ENCODE measurements around the gene CRIP1. TPM values are rescaled to one million over a fixed set of nuclear protein-coding genes. Genes with fewer than 3 reads are reported as not detected.

Gene CRIP1
- total RNA-seq, 4 donors from 2014 or later, result 28.6 to 140 (median 76.2) TPM

GRCh38 chr14:105490572-105491365 lies 4.1 kb downstream of the CRIP1 start, which contains the start of gene TEDC1:
Gene TEDC1 (plus strand): TSS chr14:105491246. CDS start chr14:105491376, 130 bp downstream.
- DNase-seq (ENCODE audit: low spot score in 2 of 2), result peak; percentile 100
- Histone ChIP-seq H3K4me3 (peak within 1 kb of the TSS; percentile 82), H3K27ac (peak within 1 kb of the TSS; percentile 90), H3K27me3 (no peaks in the 10 kb centered on the region), H3K9me3 (no peaks in the 10 kb centered on the region), H3K36me3 (peaks cover 5% of the 10 kb centered on the region), H3K4me1 (peaks cover 68% of the 10 kb centered on the region)
- TF ChIP-seq CTCF (IDR thresholded peaks at IDR 0.05) (peak; percentile 85 to 97), EP300 (IDR thresholded peaks at IDR 0.05) (no peak), POLR2AphosphoS5 (IDR thresholded peaks at IDR 0.05) (peak in 1 of 3 donors; percentile 89), POLR2A (IDR thresholded peaks at IDR 0.05) (peak; percentile 41 to 51)
- WGBS, result 0% methylated on average over 28 of the region's 94 CpGs

- whole genome bisulfite sequencing, result 0% methylated on average over 2 of the region's 53 CpGs
- Histone ChIP-seq H3K27ac (peak overlapping the region; percentile 90), H3K4me1 (peaks cover 68% of the 10 kb centered on the region), H3K4me3 (peak overlapping the region; percentile 82), H3K36me3 (peaks cover 5% of the 10 kb centered on the region), H3K9me3 (no peaks in the 10 kb centered on the region), H3K27me3 (no peaks in the 10 kb centered on the region)
- no peak for TF ChIP-seq POLR2AphosphoS5 (IDR thresholded peaks at IDR 0.05)
- TF ChIP-seq POLR2A (IDR thresholded peaks at IDR 0.05), result peak in 1 of 2 donors; percentile 1
- peak in 1 of 2 donors; percentile 95 for DNase-seq (ENCODE audit: low spot score in 2 of 2)
These were observed 4.8 kb downstream of the CRIP1 start for GRCh38 chr14:105491366-105491973.

DNA sequence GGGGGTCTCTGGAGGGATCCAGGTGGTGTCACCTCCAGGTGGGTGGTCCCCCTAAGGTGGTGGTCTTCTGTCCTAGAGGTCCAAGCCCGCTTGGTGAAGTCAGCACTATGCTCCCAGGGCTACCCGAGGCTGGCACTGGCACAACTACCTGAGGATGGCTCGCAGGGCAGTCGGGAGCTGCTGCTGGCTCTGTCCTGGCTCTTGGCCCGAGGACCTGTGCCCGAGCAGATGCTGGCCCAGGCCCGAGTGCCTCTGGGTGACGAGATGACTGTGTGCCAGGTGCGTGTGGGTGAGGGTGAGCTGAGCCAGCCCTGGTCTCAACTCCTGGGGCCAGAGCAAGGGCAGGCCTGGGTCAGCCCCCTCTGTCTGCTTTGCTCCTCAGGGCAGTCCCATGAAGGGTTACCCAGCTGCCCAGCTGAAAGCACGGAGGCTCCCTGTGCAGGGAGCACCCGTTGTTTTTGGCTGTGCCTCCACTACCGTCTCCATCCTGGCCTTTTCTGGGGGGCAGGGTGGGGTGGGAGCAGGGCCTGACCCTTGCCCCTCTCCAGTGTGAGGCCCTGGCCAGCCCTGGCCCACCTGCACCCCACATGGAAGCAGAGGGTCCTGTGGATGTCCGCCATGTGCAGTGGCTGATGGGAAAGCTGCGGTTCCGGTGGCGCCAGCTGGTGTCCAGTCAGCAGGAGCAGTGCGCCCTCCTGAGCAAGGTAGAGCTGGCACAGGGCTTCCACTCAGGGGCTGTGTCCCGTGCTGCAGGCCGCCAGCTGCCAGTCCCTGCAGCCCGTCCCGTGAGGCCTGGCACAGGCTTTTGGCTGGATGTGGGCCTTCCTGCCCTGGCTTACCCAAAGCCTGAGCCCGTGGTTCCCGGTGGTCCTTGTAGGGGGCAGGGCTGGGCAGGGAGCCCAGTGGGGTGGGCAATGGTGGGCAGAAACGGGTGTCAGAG lies 5.6 kb downstream of the CRIP1 start:
- Histone ChIP-seq H3K36me3 (peaks cover 5% of the 10 kb centered on the region), H3K27me3 (no peaks in the 10 kb centered on the region), H3K4me3 (peak overlapping the region; percentile 82), H3K9me3 (no peaks in the 10 kb centered on the region), H3K4me1 (peaks cover 61% of the 10 kb centered on the region), H3K27ac (peak overlapping the region; percentile 7)
- 77% methylated on average over 7 of the region's 24 CpGs for WGBS
- no peak for TF ChIP-seq CTCF (IDR thresholded peaks at IDR 0.05)
- no peak for TF ChIP-seq POLR2AphosphoS5 (IDR thresholded peaks at IDR 0.05)
- TF ChIP-seq POLR2A (IDR thresholded peaks at IDR 0.05), result no peak
- no peak for TF ChIP-seq EP300 (IDR thresholded peaks at IDR 0.05)
- peak in 1 of 2 donors; percentile 85 for DNase-seq (ENCODE audit: low spot score in 2 of 2)

DNA sequence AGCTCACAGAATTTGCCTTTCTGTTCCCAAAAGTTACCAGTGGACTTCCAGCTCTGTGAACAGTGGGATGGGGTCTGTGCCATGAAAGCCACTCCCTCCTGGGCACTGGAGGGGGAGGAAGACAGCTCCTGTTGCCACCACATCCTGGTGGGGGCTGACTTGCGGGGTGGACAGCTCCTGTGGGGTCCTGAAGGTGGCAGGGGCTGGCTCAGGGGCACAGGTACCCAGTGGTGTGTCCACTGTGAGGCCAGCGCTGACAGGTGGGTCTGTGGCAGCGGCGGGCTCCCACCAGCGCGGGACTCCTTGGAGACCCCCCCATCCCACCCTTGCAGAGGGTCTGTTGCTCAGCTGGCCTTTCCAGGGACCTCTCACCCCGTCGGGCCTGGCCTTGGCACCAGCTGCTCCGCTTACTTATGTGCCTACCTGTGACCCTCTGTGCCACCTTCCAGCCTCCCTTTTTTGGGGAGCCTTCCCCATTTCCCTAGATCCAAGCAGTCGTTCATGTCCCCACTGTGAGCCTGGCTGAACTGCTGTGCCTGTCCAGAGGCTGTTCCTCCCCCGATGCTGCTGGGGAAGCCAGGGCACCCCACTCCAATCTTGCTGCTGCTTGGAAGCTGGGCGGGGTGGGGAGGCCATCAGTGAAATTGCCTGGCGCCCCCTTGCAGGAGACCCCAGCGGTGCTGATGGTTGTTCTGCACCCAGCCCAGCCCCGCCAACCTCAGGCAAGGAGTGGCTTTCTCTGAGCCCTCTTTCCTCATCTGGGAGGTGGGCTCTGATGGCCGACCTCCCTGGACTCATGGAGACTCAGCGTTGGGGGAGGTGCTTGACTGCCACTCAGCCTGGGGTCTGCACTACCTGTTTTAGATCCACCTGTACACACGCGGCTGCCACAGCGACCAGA lies 6.5 kb downstream of the CRIP1 start:
- Histone ChIP-seq H3K27me3 (no peaks in the 10 kb centered on the region), H3K4me3 (no peak overlapping the region), H3K36me3 (peaks cover 5% of the 10 kb centered on the region), H3K27ac (no peak overlapping the region), H3K4me1 (peaks cover 52% of the 10 kb centered on the region), H3K9me3 (no peaks in the 10 kb centered on the region)
- TF ChIP-seq CTCF (IDR thresholded peaks at IDR 0.05) (no peak), POLR2A (IDR thresholded peaks at IDR 0.05) (no peak), POLR2AphosphoS5 (IDR thresholded peaks at IDR 0.05) (no peak), EP300 (IDR thresholded peaks at IDR 0.05) (no peak)
- peak in 1 of 2 donors; percentile 74 for DNase-seq (ENCODE audit: low spot score in 2 of 2)
- WGBS, result 93% methylated on average over 9 of the region's 20 CpGs

Measured in suprapubic skin (tissue), 4 donors.